ENCODE measurements around the gene GFAP. TPM values are rescaled to one million over a fixed set of nuclear protein-coding genes. Genes with fewer than 3 reads are reported as not detected.

GFAP gene
- total RNA-seq, 1 experiment from 2014 or later: 1.6 TPM

DNA sequence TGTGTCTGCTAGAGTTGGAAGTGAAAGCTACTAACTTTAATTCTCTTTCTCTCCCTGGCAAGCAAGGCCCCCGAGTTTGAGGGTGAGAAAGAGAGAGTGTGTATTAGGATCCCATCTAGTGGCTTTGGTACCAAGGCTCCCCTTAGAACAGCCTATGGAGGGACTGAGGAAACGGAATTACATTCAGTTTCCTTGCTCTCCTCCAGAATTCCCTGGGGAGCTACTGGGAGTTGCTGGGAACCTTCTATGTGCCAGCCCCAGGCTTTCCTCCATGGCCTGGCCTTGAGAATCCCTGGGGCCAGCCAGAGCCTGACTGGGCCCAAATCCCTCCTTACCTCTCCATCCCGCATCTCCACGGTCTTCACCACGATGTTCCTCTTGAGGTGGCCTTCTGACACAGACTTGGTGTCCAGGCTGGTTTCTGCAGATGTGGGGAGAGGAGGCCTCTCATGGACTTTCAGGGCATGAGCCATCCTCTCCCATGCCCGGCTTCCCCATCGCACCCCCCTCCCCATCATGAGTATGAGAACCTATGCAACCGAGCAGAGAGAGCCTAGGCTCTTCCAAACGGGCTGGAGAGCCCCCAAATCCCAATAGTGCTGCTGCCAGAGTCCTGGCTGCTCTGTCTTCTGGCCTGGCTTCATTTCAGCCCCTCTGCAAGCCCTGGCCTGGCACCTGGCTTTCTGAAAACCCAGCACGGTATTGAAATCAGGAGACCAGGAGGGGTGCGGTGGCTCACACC is 7.4 kb downstream of the GFAP start (continued):
- TF ChIP-seq TCF7 (CRISPR knock-in tag; IDR thresholded peaks at IDR 0.05; ENCODE audit: low read depth) (no peak), SP1 (CRISPR knock-in tag; conservative IDR thresholded peaks at IDR 0.05) (no peak), NFYB (CRISPR knock-in tag; conservative IDR thresholded peaks at IDR 0.05; ENCODE audit: low read depth) (no peak), MYBL2 (CRISPR knock-in tag; IDR thresholded peaks at IDR 0.05) (no peak), ZNF423 (CRISPR knock-in tag; IDR thresholded peaks at IDR 0.05) (no peak), ZNF416 (CRISPR knock-in tag; IDR thresholded peaks at IDR 0.05) (no peak)
- TF ChIP-seq, protein P1, sequence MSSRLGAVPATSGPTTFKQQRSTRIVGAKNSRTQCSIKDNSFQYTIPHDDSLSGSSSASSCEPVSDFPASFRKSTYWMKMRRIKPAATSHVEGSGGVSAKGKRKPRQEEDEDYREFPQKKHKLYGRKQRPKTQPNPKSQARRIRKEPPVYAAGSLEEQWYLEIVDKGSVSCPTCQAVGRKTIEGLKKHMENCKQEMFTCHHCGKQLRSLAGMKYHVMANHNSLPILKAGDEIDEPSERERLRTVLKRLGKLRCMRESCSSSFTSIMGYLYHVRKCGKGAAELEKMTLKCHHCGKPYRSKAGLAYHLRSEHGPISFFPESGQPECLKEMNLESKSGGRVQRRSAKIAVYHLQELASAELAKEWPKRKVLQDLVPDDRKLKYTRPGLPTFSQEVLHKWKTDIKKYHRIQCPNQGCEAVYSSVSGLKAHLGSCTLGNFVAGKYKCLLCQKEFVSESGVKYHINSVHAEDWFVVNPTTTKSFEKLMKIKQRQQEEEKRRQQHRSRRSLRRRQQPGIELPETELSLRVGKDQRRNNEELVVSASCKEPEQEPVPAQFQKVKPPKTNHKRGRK (CRISPR knock-in tag; IDR thresholded peaks at IDR 0.05; ENCODE audit: borderline replicate concordance): no peak
- TF ChIP-seq, protein P2, sequence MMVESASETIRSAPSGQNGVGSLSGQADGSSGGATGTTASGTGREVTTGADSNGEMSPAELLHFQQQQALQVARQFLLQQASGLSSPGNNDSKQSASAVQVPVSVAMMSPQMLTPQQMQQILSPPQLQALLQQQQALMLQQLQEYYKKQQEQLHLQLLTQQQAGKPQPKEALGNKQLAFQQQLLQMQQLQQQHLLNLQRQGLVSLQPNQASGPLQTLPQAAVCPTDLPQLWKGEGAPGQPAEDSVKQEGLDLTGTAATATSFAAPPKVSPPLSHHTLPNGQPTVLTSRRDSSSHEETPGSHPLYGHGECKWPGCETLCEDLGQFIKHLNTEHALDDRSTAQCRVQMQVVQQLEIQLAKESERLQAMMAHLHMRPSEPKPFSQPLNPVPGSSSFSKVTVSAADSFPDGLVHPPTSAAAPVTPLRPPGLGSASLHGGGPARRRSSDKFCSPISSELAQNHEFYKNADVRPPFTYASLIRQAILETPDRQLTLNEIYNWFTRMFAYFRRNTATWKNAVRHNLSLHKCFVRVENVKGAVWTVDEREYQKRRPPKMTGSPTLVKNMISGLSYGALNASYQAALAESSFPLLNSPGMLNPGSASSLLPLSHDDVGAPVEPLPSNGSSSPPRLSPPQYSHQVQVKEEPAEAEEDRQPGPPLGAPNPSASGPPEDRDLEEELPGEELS (CRISPR knock-in tag; IDR thresholded peaks at IDR 0.05): no peak

- peaks cover 10% of the 10 kb centered on the region for H3K4me1 Mint-ChIP-seq
- POLR2A ChIA-PET: no interaction called here
- CTCF ChIA-PET: interaction anchor here (1.0 to 1.5 kb wide), 6 partner anchors 12 to 229 kb away, joined by 3 to 7 read pairs (median 4); partner anchors contain the start of gene ACBD4
- no peaks in the 10 kb centered on the region for H3K9me3 Mint-ChIP-seq
- peaks cover 23% of the 10 kb centered on the region for H3K27me3 Mint-ChIP-seq (ENCODE audit: low read depth)
- H3K36me3 Mint-ChIP-seq: no peaks in the 10 kb centered on the region
- H3K27ac Mint-ChIP-seq: no peak overlapping the region
- ATAC-seq (no peak), DNase-seq (ENCODE audit: low spot score) (no peak)
- H3K4me3 Mint-ChIP-seq: no peak overlapping the region
- TF ChIP-seq ZMAT4 (CRISPR knock-in tag; IDR thresholded peaks at IDR 0.05) (no peak), ZNF317 (CRISPR knock-in tag; IDR thresholded peaks at IDR 0.05; ENCODE audit: borderline replicate concordance, low read depth) (no peak), TP53 (CRISPR knock-in tag; IDR thresholded peaks at IDR 0.05) (no peak), ZNF232 (CRISPR knock-in tag; IDR thresholded peaks at IDR 0.05) (no peak), ZNF423 (CRISPR knock-in tag; IDR thresholded peaks at IDR 0.05) (no peak), CREM (CRISPR knock-in tag; IDR thresholded peaks at IDR 0.05) (no peak), RELA (CRISPR knock-in tag; IDR thresholded peaks at IDR 0.05; ENCODE audit: borderline replicate concordance) (no peak)
- TF ChIP-seq, protein P2 (CRISPR knock-in tag; IDR thresholded peaks at IDR 0.05): no peak
- TF ChIP-seq, protein P3, sequence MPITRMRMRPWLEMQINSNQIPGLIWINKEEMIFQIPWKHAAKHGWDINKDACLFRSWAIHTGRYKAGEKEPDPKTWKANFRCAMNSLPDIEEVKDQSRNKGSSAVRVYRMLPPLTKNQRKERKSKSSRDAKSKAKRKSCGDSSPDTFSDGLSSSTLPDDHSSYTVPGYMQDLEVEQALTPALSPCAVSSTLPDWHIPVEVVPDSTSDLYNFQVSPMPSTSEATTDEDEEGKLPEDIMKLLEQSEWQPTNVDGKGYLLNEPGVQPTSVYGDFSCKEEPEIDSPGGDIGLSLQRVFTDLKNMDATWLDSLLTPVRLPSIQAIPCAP (CRISPR knock-in tag; IDR thresholded peaks at IDR 0.05): no peak
- TF ChIP-seq, protein P4, sequence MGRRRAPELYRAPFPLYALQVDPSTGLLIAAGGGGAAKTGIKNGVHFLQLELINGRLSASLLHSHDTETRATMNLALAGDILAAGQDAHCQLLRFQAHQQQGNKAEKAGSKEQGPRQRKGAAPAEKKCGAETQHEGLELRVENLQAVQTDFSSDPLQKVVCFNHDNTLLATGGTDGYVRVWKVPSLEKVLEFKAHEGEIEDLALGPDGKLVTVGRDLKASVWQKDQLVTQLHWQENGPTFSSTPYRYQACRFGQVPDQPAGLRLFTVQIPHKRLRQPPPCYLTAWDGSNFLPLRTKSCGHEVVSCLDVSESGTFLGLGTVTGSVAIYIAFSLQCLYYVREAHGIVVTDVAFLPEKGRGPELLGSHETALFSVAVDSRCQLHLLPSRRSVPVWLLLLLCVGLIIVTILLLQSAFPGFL (CRISPR knock-in tag; IDR thresholded peaks at IDR 0.05; ENCODE audit: borderline replicate concordance): no peak
These were observed 8.3 kb downstream of the GFAP start for GRCh38 chr17:44906763-44907728.
